HepG2 (cell line): ENCODE measurements around the gene ARIH1. TPM values are rescaled to one million over a fixed set of nuclear protein-coding genes. Genes with fewer than 3 reads are reported as not detected.

ENCODE experiments used
- ATAC-seq: fragments of 200-7000 bp; cut with Tn5 transposase; 3 replicates; pipeline ENCODE4 v1.9.1; 2020; ENCODE audit warnings: mild to moderate bottlenecking, moderate library complexity
- BruUV-seq: library from RNA; stranded (reverse); fragments of 400-500 nt; replicated peaks from 2 replicates; lab custom pipeline; 2021; lab: Mats Ljungman, UMichigan
- CTCF ChIA-PET: fragments of 300-600 bp; formaldehyde crosslinking; extraction: SDS; loops from one replicate; lab custom pipeline; 2021; ENCODE audit warnings: low total read pairs, inconsistent platforms, low intra/inter-chr PET ratio; lab: Yijun Ruan, JAX
- POLR2A ChIA-PET: fragments of 350-600 bp; sonication (Branson Sonifier 250); formaldehyde crosslinking; loops from one replicate; lab custom pipeline; 2020; ENCODE audit warnings: antibody characterized with exemption, inconsistent platforms; lab: Yijun Ruan, JAX
- DNase-seq: peaks from one replicate; pipeline ENCODE4 v3.0.0-alpha.2; 2015; ENCODE audit warnings: low spot score
- FAIRE-seq: peaks from 3 replicates; lab custom pipeline; 2011; peaks lifted over from hg19 to GRCh38; lab: Jason Lieb, UNC
- H2AFZ ChIP-seq: one replicate; pipeline ENCODE4 v1.6.1; 2011; ENCODE audit warnings: low read length, inconsistent platforms
- H3K27ac ChIP-seq: fragments of 300-600 bp; 3 replicates; pipeline ENCODE4 v1.8.0; 2011; ENCODE audit warnings: mixed run types, mild to moderate bottlenecking, mixed read lengths, low read length, inconsistent platforms; ENCODE audit not compliant: insufficient read depth; ENCODE audit errors: extremely low read length
- H3K27me3 ChIP-seq, 2 experiments: fragments of 200-600 bp in 1 of 2; 2 replicates in 1 of 2; 3 replicates in 1 of 2; pipeline versions ENCODE4 v1.6.0 to v1.8.0; 2011; ENCODE audit warnings: low read length in 2 of 2, mild to moderate bottlenecking in 2 of 2, moderate library complexity in 2 of 2, inconsistent platforms in 1 of 2; ENCODE audit not compliant: insufficient read depth in 2 of 2, control insufficient read depth in 1 of 2
- H3K36me3 ChIP-seq, 2 experiments: fragments of 200-600 bp in 1 of 2; replicated peaks in 1 of 2; 2 replicates in 1 of 2; 3 replicates in 1 of 2; pipeline versions ENCODE4 v1.5.1 to v1.8.0; 2011; ENCODE audit warnings: low read length in 2 of 2, inconsistent platforms in 1 of 2; ENCODE audit not compliant: insufficient read depth in 2 of 2, control insufficient read depth in 1 of 2
- H3K4me1 ChIP-seq: 2 replicates; pipeline ENCODE4 v1.5.1; 2012; ENCODE audit warnings: low read length, inconsistent platforms; ENCODE audit not compliant: insufficient read depth
- H3K4me2 ChIP-seq: 2 replicates; pipeline ENCODE4 v1.6.0; 2011; ENCODE audit warnings: low read depth, low read length, inconsistent platforms
- H3K4me3 ChIP-seq, 3 experiments: fragments of 200-600 bp in 1 of 3; sonication (generic), shearing (Covaris generic) in 1 of 3; replicated peaks in 1 of 3; 2 replicates each; pipeline ENCODE4 v1.5.1; 2011 to 2016; ENCODE audit warnings: low read length in 3 of 3, inconsistent platforms in 2 of 3, low read depth in 2 of 3, mild to moderate bottlenecking in 2 of 3, control low read depth in 1 of 3, mixed read lengths in 1 of 3; ENCODE audit not compliant: insufficient read depth in 1 of 3
- H3K79me2 ChIP-seq: one replicate; pipeline ENCODE4 v1.6.1; 2011; ENCODE audit warnings: low read length, inconsistent platforms; ENCODE audit not compliant: insufficient read depth
- H3K9ac ChIP-seq: 2 replicates; pipeline ENCODE4 v1.6.0; 2011; ENCODE audit warnings: mild to moderate bottlenecking, low read depth, low read length, inconsistent platforms; ENCODE audit not compliant: insufficient read depth
- H3K9me3 ChIP-seq: 2 replicates; pipeline ENCODE4 v1.5.1; 2012; ENCODE audit warnings: mild to moderate bottlenecking, low read length
- H4K20me1 ChIP-seq: 2 replicates; pipeline ENCODE4 v1.6.0; 2011; ENCODE audit warnings: inconsistent platforms, mild to moderate bottlenecking, low read length, moderate library complexity; ENCODE audit not compliant: insufficient read depth
- ARNT2 ChIP-seq: sonication (generic); formaldehyde crosslinking; IDR thresholded peaks from 2 replicates; pipeline ENCODE4 v1.8.0; 2022; ENCODE audit warnings: mild to moderate bottlenecking, low read depth, missing genetic modification reagents, moderate library complexity
- CHCHD3 ChIP-seq: sonication (generic); formaldehyde crosslinking; IDR thresholded peaks from 2 replicates; pipeline ENCODE4 v1.8.0; 2022; ENCODE audit warnings: mild to moderate bottlenecking, missing genetic modification reagents, moderate library complexity
- GFI1 ChIP-seq: sonication (generic); formaldehyde crosslinking; IDR thresholded peaks from 2 replicates; pipeline ENCODE4 v1.5.0; 2020; ENCODE audit warnings: missing genetic modification reagents, mild to moderate bottlenecking, borderline replicate concordance
- HOXD1 ChIP-seq: sonication (generic); formaldehyde crosslinking; IDR thresholded peaks from 2 replicates; pipeline ENCODE4 v1.5.0; 2020; ENCODE audit warnings: missing genetic modification reagents
- KLF15 ChIP-seq: sonication (generic); formaldehyde crosslinking; IDR thresholded peaks from 2 replicates; pipeline ENCODE4 v1.8.1; 2023; ENCODE audit warnings: borderline replicate concordance, mild to moderate bottlenecking, inconsistent platforms, missing genetic modification reagents, mixed read lengths
- MAFF ChIP-seq: IDR thresholded peaks from 2 replicates; pipeline ENCODE4 v1.6.1; 2011; ENCODE audit warnings: low read depth, low read length, improper control_type of control experiment
- NFRKB ChIP-seq: fragments of 450-650 bp; IDR thresholded peaks from 2 replicates; pipeline ENCODE4 v1.6.1; 2017
- POGZ ChIP-seq: sonication (generic); formaldehyde crosslinking; IDR thresholded peaks from 2 replicates; pipeline ENCODE4 v1.4.0; 2020; ENCODE audit warnings: mild to moderate bottlenecking, missing genetic modification reagents
- PRPF4 ChIP-seq: fragments of 200-400 bp; formaldehyde crosslinking; IDR thresholded peaks from 2 replicates; pipeline ENCODE4 v1.6.1; 2016; ENCODE audit warnings: low read length, low read depth; ENCODE audit not compliant: poor library complexity, severe bottlenecking
- SRSF4 ChIP-seq: fragments of 200-400 bp; formaldehyde crosslinking; IDR thresholded peaks from one replicate; pipeline ENCODE4 v1.6.1; 2018; ENCODE audit warnings: mild to moderate bottlenecking, low read depth, low read length, moderate library complexity; ENCODE audit not compliant: poor library complexity, severe bottlenecking
- ZNF224 ChIP-seq: sonication (generic); formaldehyde crosslinking; IDR thresholded peaks from 2 replicates; pipeline ENCODE4 v1.5.0; 2020; ENCODE audit warnings: mild to moderate bottlenecking, missing genetic modification reagents
- ZNF557 ChIP-seq: sonication (generic); formaldehyde crosslinking; IDR thresholded peaks from 2 replicates; pipeline ENCODE4 v1.4.0; 2020; ENCODE audit warnings: missing genetic modification reagents
- ZNF768 ChIP-seq: sonication (generic); formaldehyde crosslinking; IDR thresholded peaks from 2 replicates; pipeline ENCODE4 v1.4.0; 2020; ENCODE audit warnings: missing genetic modification reagents
- WGBS: methylation state at CpG from one replicate; pipeline ENCODE4 v1.1.6; 2017; ENCODE audit warnings: low lambda C conversion rate; 5-methylcytosine and 5-hydroxymethylcytosine counted together
- in situ Hi-C: cut with HindIII; loops from 2 replicates; pipeline ENCODE4 v1.10.0; 2017; ENCODE audit warnings: low pct_unique_long_range_greater_than_20kb; ENCODE audit not compliant: extremely low pct_ligation_motif_present
- intact Hi-C: fragments of 100-400 bp; cut with micrococcal nuclease; formaldehyde crosslinking; loops from one replicate; pipeline ENCODE4 v1.10.0; 2022; ENCODE audit not compliant: unreplicated experiment
- polyA plus RNA-seq, 8 experiments: library from polyadenylated mRNA; depleted of rRNA in 3 of 8; stranded (reverse) in 7 of 8; unstranded in 1 of 8; fragments of >200 nt; fragmentation: Illumina TruSeq in 4 of 8; extraction: Trizol in 4 of 8; gene quantifications; 2 replicates each; pipeline versions ENCODE4 v1.2.1 to v1.2.3, GENCODE V29; 2011 to 2016; ENCODE audit warnings: low read depth in 4 of 8, missing spikeins in 1 of 8, mixed read lengths in 1 of 8; ENCODE audit not compliant: insufficient read depth in 1 of 8
- total RNA-seq, 5 experiments: library from RNA; depleted of rRNA; stranded (reverse); fragments of >200 nt; fragmentation: Illumina TruSeq; extraction: Trizol; gene quantifications; 2 replicates each; pipeline ENCODE4 v1.2.3, GENCODE V29; 2016; ENCODE audit warnings: low read depth in 1 of 5
- TF ChIP-seq, protein P1 (sequence below): sonication (generic); formaldehyde crosslinking; IDR thresholded peaks from 2 replicates; pipeline ENCODE4 v1.5.1; 2020; ENCODE audit warnings: missing genetic modification reagents, mild to moderate bottlenecking, borderline replicate concordance
- TF ChIP-seq, protein P2 (sequence below): sonication (generic); formaldehyde crosslinking; IDR thresholded peaks from 2 replicates; pipeline ENCODE4 v1.8.0; 2022; ENCODE audit warnings: missing genetic modification reagents, low read depth, mild to moderate bottlenecking, borderline replicate concordance
- TF ChIP-seq, protein P3 (sequence below): sonication (generic); formaldehyde crosslinking; IDR thresholded peaks from 2 replicates; pipeline ENCODE4 v1.9.0; 2022; ENCODE audit warnings: missing genetic modification reagents, mild to moderate bottlenecking, borderline replicate concordance

Gene ARIH1
- total and polyA plus RNA-seq, 2 of the 13 experiments (the other 11 are each of a cell fraction or from before 2014, with no cell fraction given): 38.8 to 59.8 TPM

DNA sequence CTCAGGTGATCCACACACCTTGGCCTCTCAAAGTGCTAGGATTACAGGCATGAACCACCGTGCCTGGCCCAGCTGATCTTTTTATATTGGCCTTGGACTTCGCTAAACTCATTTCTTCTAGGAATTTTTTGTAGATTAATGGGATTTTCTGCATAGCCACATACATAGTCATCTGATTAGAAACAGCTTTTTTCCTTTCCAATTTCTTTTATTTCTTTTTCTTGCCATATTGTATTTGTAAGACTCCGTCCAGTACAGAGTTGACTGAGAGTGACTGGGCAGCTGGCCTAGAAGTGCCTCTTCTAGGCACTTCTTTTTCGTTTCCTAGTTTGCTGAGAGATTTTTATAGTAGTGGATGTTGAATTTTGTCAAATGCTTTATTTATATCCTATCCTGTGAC, 37.4 kb downstream of the ARIH1 start:
- peaks cover 85% of the 10 kb centered on the region for H3K79me2 ChIP-seq
- no peak for FAIRE-seq

More for the DNA sequence above, 37.4 kb downstream of the ARIH1 start:
- Histone ChIP-seq H3K36me3 (no peaks in the 10 kb centered on the region), H3K4me3 (no peak overlapping the region), H4K20me1 (peaks cover 26% of the 10 kb centered on the region), H3K4me1 (no peaks in the 10 kb centered on the region), H3K27ac (no peak overlapping the region), H3K4me2 (no peak overlapping the region)
- in situ Hi-C loops: no loop called here
- DNase-seq (no peak), ATAC-seq (no peak)
- BruUV-seq: no TSS peak
- CTCF ChIA-PET: no interaction called here
- TF ChIP-seq ZNF557 (CRISPR knock-in tag): no peak
- no peak for TF ChIP-seq ZNF224
- TF ChIP-seq, protein P1, sequence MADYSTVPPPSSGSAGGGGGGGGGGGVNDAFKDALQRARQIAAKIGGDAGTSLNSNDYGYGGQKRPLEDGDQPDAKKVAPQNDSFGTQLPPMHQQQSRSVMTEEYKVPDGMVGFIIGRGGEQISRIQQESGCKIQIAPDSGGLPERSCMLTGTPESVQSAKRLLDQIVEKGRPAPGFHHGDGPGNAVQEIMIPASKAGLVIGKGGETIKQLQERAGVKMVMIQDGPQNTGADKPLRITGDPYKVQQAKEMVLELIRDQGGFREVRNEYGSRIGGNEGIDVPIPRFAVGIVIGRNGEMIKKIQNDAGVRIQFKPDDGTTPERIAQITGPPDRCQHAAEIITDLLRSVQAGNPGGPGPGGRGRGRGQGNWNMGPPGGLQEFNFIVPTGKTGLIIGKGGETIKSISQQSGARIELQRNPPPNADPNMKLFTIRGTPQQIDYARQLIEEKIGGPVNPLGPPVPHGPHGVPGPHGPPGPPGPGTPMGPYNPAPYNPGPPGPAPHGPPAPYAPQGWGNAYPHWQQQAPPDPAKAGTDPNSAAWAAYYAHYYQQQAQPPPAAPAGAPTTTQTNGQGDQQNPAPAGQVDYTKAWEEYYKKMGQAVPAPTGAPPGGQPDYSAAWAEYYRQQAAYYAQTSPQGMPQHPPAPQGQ (CRISPR knock-in tag): no peak
- TF ChIP-seq, protein P2, sequence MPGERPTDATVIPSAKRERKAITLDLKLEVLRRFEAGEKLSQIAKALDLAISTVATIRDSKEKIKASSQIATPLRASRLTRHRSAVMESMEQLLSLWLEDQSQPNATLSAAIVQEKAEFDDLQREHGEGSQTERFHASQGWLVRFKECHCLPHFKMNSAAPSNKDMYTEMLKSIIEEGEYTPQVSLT: no peak
- no peak for TF ChIP-seq MAFF
- TF ChIP-seq PRPF4: no peak
- TF ChIP-seq ZNF768 (CRISPR knock-in tag): no peak
- no peak for TF ChIP-seq GFI1 (CRISPR knock-in tag)
- TF ChIP-seq NFRKB: no peak
- TF ChIP-seq SRSF4: no peak
- TF ChIP-seq POGZ (CRISPR knock-in tag): no peak
- TF ChIP-seq, protein P3, sequence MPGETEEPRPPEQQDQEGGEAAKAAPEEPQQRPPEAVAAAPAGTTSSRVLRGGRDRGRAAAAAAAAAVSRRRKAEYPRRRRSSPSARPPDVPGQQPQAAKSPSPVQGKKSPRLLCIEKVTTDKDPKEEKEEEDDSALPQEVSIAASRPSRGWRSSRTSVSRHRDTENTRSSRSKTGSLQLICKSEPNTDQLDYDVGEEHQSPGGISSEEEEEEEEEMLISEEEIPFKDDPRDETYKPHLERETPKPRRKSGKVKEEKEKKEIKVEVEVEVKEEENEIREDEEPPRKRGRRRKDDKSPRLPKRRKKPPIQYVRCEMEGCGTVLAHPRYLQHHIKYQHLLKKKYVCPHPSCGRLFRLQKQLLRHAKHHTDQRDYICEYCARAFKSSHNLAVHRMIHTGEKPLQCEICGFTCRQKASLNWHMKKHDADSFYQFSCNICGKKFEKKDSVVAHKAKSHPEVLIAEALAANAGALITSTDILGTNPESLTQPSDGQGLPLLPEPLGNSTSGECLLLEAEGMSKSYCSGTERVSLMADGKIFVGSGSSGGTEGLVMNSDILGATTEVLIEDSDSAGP: no peak
- no peak for TF ChIP-seq KLF15 (CRISPR knock-in tag)
- TF ChIP-seq ARNT2 (CRISPR knock-in tag): no peak
- TF ChIP-seq HOXD1 (CRISPR knock-in tag): no peak
- no peak for TF ChIP-seq CHCHD3 (CRISPR knock-in tag)
- TF ChIP-seq, all 625 proteins: peak for 0
- H2AFZ ChIP-seq: no peak overlapping the region
- H3K9me3 ChIP-seq: no peaks in the 10 kb centered on the region
- POLR2A ChIA-PET: no interaction called here
- intact Hi-C loops: no loop called here
- no peak overlapping the region for H3K9ac ChIP-seq
- 98% methylated on average over 4 of the region's 4 CpGs for WGBS
- H3K27me3 ChIP-seq: no peaks in the 10 kb centered on the region
